Measurements from ENCODE around the gene LOXL4.

DNA sequence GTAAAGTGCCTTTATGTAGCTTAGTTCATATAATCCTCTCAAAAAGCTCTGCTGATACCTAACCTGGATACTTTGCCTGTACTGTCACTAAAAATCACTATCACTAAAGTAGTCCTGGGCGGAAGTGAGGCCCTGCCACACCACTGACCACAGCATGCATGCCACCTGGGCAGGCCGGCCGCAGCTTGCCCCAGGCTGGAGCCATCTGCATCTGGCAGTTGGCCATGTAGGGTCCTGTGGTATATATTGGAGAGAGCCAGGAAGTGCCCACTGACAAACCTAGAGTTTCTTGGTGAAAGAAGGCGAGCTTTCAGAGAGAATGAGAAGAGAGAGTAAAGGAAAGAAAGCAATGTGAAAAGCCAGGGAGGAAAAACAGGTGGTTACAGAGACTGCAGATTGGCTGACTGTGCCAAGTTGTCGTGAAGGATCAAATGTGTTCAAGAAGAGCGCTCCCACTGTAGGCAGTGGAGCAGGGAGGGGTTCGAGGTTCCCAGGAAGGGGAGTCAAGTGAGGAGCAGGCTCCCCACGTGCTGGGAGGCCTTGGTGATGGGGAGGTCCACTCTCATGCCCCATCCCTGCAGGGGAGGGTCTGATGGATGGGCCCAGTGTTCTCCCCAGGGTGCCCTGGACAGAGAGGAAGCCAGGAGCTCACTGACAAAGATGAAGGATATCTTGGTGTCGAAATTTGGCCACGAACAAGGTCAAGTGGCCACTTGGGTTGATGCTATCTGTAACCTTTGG lies 13.6 kb downstream of the LOXL4 start:
- TF ChIP-seq EZH2 (IDR thresholded peaks at IDR 0.05; ENCODE audit: borderline replicate concordance, low read length), result no peak
- TF ChIP-seq, protein P1, sequence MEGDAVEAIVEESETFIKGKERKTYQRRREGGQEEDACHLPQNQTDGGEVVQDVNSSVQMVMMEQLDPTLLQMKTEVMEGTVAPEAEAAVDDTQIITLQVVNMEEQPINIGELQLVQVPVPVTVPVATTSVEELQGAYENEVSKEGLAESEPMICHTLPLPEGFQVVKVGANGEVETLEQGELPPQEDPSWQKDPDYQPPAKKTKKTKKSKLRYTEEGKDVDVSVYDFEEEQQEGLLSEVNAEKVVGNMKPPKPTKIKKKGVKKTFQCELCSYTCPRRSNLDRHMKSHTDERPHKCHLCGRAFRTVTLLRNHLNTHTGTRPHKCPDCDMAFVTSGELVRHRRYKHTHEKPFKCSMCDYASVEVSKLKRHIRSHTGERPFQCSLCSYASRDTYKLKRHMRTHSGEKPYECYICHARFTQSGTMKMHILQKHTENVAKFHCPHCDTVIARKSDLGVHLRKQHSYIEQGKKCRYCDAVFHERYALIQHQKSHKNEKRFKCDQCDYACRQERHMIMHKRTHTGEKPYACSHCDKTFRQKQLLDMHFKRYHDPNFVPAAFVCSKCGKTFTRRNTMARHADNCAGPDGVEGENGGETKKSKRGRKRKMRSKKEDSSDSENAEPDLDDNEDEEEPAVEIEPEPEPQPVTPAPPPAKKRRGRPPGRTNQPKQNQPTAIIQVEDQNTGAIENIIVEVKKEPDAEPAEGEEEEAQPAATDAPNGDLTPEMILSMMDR (conservative IDR thresholded peaks at IDR 0.05 in 1 of 2, IDR thresholded peaks at IDR 0.05 in 1 of 2; ENCODE audit: extremely low read depth in 1 of 2, insufficient read depth in 1 of 2, low read depth in 1 of 2, low read length in 2 of 2), result no peak
